ENCODE measurements around the gene MARK2.

DNA sequence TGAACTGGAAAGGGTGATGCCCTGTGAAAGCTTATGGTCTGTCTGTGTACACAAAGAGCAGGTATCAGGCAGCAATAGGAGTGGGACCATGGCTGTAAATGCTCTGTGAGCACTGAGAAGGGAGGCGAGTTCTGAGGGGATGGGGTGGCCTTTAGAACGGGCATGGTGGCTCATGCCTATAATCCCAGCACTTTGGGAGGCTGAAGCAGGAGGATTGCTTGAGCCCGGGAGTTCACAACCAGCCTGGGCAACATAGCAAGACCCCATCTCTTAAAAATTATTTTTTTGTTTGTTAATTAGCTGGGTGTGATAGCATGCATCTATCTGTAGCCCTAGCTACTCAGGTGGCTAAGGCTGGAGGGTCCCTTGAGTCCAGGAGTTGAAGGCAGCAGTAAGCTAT, 22.2 kb upstream of the MARK2 start:
- TF ChIP-seq, protein P1, sequence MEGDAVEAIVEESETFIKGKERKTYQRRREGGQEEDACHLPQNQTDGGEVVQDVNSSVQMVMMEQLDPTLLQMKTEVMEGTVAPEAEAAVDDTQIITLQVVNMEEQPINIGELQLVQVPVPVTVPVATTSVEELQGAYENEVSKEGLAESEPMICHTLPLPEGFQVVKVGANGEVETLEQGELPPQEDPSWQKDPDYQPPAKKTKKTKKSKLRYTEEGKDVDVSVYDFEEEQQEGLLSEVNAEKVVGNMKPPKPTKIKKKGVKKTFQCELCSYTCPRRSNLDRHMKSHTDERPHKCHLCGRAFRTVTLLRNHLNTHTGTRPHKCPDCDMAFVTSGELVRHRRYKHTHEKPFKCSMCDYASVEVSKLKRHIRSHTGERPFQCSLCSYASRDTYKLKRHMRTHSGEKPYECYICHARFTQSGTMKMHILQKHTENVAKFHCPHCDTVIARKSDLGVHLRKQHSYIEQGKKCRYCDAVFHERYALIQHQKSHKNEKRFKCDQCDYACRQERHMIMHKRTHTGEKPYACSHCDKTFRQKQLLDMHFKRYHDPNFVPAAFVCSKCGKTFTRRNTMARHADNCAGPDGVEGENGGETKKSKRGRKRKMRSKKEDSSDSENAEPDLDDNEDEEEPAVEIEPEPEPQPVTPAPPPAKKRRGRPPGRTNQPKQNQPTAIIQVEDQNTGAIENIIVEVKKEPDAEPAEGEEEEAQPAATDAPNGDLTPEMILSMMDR (IDR thresholded peaks at IDR 0.05): no peak
- TF ChIP-seq POLR2A (IDR thresholded peaks at IDR 0.05): no peak

All from heart left ventricle (tissue), 13 donors.